Uterus (tissue), 4 donors: ENCODE data around the gene HDAC4. TPM values are rescaled to one million over a fixed set of nuclear protein-coding genes. Genes with fewer than 3 reads are reported as not detected.

Experiments used
- DNase-seq, 2 donors: peaks; one replicate each; pipeline ENCODE4 v3.0.0-alpha.2; 2019 to 2020
- H3K27ac ChIP-seq, 2 donors: fragments of 200-600 bp; sonication (generic); 1 replicate in 1 of 2; 2 replicates in 1 of 2; pipeline ENCODE4 v1.5.1; 2016 to 2018
- H3K27me3 ChIP-seq, 2 donors: fragments of 200-600 bp; sonication (generic); one replicate each; pipeline ENCODE4 v1.5.1; 2018 to 2019; ENCODE audit warnings: control low read depth in 1 of 2
- H3K36me3 ChIP-seq, 2 donors: fragments of 200-600 bp; sonication (generic); one replicate each; pipeline ENCODE4 v1.5.1; 2019; ENCODE audit warnings: control low read depth in 1 of 2
- H3K4me1 ChIP-seq, 2 donors: fragments of 200-600 bp; sonication (generic); one replicate each; pipeline ENCODE4 v1.5.1; 2018 to 2019; ENCODE audit warnings: control low read depth in 1 of 2
- H3K4me3 ChIP-seq, 2 donors: fragments of 200-600 bp; sonication (generic); 1 replicate in 1 of 2; 2 replicates in 1 of 2; pipeline ENCODE4 v1.5.1; 2018 to 2019; ENCODE audit warnings: mild to moderate bottlenecking in 1 of 2
- H3K9me3 ChIP-seq, 2 donors: fragments of 200-600 bp; sonication (generic); one replicate each; pipeline ENCODE4 v1.5.1; 2019; ENCODE audit warnings: control low read depth in 1 of 2
- CTCF ChIP-seq, 4 experiments: fragments of 200-600 bp in 2 of 4; fragments of 450-650 bp in 2 of 4; sonication (generic) in 2 of 4; IDR thresholded peaks; one replicate each; pipeline ENCODE4 v1.5.1; 2016 to 2019; ENCODE audit warnings: antibody characterized with exemption in 4 of 4, mild to moderate bottlenecking in 2 of 4, moderate library complexity in 1 of 4
- POLR2A ChIP-seq, 2 donors: fragments of 450-650 bp; IDR thresholded peaks; one replicate each; pipeline ENCODE4 v1.6.1; 2016; ENCODE audit warnings: antibody characterized with exemption in 2 of 2, mild to moderate bottlenecking in 1 of 2, moderate library complexity in 1 of 2
- intact Hi-C: fragments of 100-400 bp; cut with DNase I; formaldehyde crosslinking; loops from one replicate; pipeline ENCODE4 v1.15.1; 2023; ENCODE audit warnings: low total_unique reads
- total RNA-seq, 4 donors: library from RNA; depleted of rRNA in 3 of 4; stranded (reverse); fragments of >200 nt in 3 of 4; gene quantifications; one replicate each; pipeline versions ENCODE4 v1.1.0 to v1.2.4, GENCODE V29; 2014 to 2023
- donor health status: DM: yes; HTN: yes; CAD: no.

The HDAC4 gene
- total RNA-seq, 4 donors from 2014 or later: 42.1 to 91.5 (median 73.4) TPM

GRCh38 chr2:239312741-239313667 lies 87.8 kb downstream of the HDAC4 start:
- intact Hi-C loops: no loop called here
- no peaks in the 10 kb centered on the region for H3K9me3 ChIP-seq
- peak; percentile 45 to 59 for DNase-seq
- H3K4me1 ChIP-seq: peaks cover 20 to 22% of the 10 kb centered on the region in 2 donors
- TF ChIP-seq CTCF (IDR thresholded peaks at IDR 0.05) (no peak), POLR2A (IDR thresholded peaks at IDR 0.05) (no peak)
- H3K36me3 ChIP-seq: no peaks in the 10 kb centered on the region
- H3K27me3 ChIP-seq: no peaks in the 10 kb centered on the region
- H3K27ac ChIP-seq: peak overlapping the region; percentile 81 to 94
- no peak overlapping the region for H3K4me3 ChIP-seq

- Histone ChIP-seq H3K9me3 (no peaks in the 10 kb centered on the region), H3K4me1 (peaks cover 16 to 22% of the 10 kb centered on the region in 2 donors), H3K36me3 (no peaks in the 10 kb centered on the region), H3K4me3 (no peak overlapping the region), H3K27ac (peak overlapping the region; percentile 81 to 94), H3K27me3 (no peaks in the 10 kb centered on the region)
- intact Hi-C loops: no loop called here
- DNase-seq: peak in 1 of 2 donors; percentile 17
- no peak for TF ChIP-seq POLR2A (IDR thresholded peaks at IDR 0.05)
- no peak for TF ChIP-seq CTCF (IDR thresholded peaks at IDR 0.05)
Measured at GRCh38 chr2:239312081-239312511, 88.7 kb downstream of the HDAC4 start.

GRCh38 chr2:239311132-239312040 lies 89.4 kb downstream of the HDAC4 start:
- no peaks in the 10 kb centered on the region for H3K27me3 ChIP-seq
- H3K9me3 ChIP-seq: no peaks in the 10 kb centered on the region
- H3K4me3 ChIP-seq: no peak overlapping the region
- no peaks in the 10 kb centered on the region for H3K36me3 ChIP-seq
- TF ChIP-seq POLR2A (IDR thresholded peaks at IDR 0.05): no peak
- TF ChIP-seq CTCF (IDR thresholded peaks at IDR 0.05): no peak
- intact Hi-C loops: no loop called here
- DNase-seq: peak; percentile 55 to 75
- H3K4me1 ChIP-seq: peaks cover 16 to 26% of the 10 kb centered on the region in 2 donors
- peak overlapping the region; percentile 81 to 94 for H3K27ac ChIP-seq

GRCh38 chr2:239310401-239311061 lies 90.3 kb downstream of the HDAC4 start:
- Histone ChIP-seq H3K27me3 (no peaks in the 10 kb centered on the region), H3K9me3 (no peaks in the 10 kb centered on the region), H3K4me3 (no peak overlapping the region), H3K36me3 (no peaks in the 10 kb centered on the region), H3K27ac (peak overlapping the region; percentile 81 to 94), H3K4me1 (peaks cover 16 to 26% of the 10 kb centered on the region in 2 donors)
- TF ChIP-seq POLR2A (IDR thresholded peaks at IDR 0.05) (no peak), CTCF (IDR thresholded peaks at IDR 0.05) (no peak)
- peak; percentile 17 to 19 for DNase-seq
- intact Hi-C loops: no loop called here
